Loucy (cell line): ENCODE data around the gene SH3BP4.

ENCODE experiments used
- H2AFZ ChIP-seq: fragments of 200-600 bp; sonication (generic); 2 replicates; pipeline ENCODE4 v1.6.0; 2016; ENCODE audit warnings: antibody characterized with exemption, mild to moderate bottlenecking, low read length, moderate library complexity
- H3F3A ChIP-seq: fragments of 200-600 bp; 2 replicates; pipeline ENCODE4 v1.6.0; 2016; ENCODE audit warnings: antibody characterized with exemption, low read depth, mild to moderate bottlenecking
- H3K27me3 ChIP-seq: fragments of 200-600 bp; sonication (generic); 2 replicates; pipeline ENCODE4 v1.6.1; 2014; ENCODE audit warnings: low read length, mild to moderate bottlenecking; ENCODE audit not compliant: insufficient read depth, poor library complexity, severe bottlenecking
- H3K36me3 ChIP-seq: fragments of 200-600 bp; sonication (generic); 2 replicates; pipeline ENCODE4 v1.6.1; 2016; ENCODE audit warnings: low read length; ENCODE audit not compliant: insufficient read depth
- H3K4me1 ChIP-seq: fragments of 200-600 bp; sonication (generic); 2 replicates; pipeline ENCODE4 v1.5.1; 2014; ENCODE audit warnings: low read length, mild to moderate bottlenecking; ENCODE audit not compliant: insufficient read depth, poor library complexity, severe bottlenecking
- H3K4me2 ChIP-seq: fragments of 200-600 bp; sonication (generic); 2 replicates; pipeline ENCODE4 v1.6.0; 2014; ENCODE audit warnings: antibody characterized with exemption, low read length, low read depth, mild to moderate bottlenecking; ENCODE audit not compliant: poor library complexity, severe bottlenecking
- H3K4me3 ChIP-seq: fragments of 200-600 bp; sonication (generic); 2 replicates; pipeline ENCODE4 v1.5.1; 2014; ENCODE audit warnings: low read length, mild to moderate bottlenecking, mixed read lengths; ENCODE audit not compliant: poor library complexity, severe bottlenecking
- H3K79me2 ChIP-seq: fragments of 200-600 bp; sonication (generic); 2 replicates; pipeline ENCODE4 v1.6.1; 2014; ENCODE audit warnings: low read length; ENCODE audit not compliant: insufficient read depth
- H3K9ac ChIP-seq: fragments of 200-600 bp; sonication (generic); 2 replicates; pipeline ENCODE4 v1.6.0; 2014; ENCODE audit warnings: mild to moderate bottlenecking, low read depth, low read length, moderate library complexity; ENCODE audit not compliant: poor library complexity, severe bottlenecking
- H3K9me2 ChIP-seq: fragments of 200-600 bp; sonication (generic); replicated peaks from 2 replicates; pipeline ENCODE4 v1.6.1; 2016; ENCODE audit warnings: low read depth, low read length, mixed read lengths
- H3K9me3 ChIP-seq: fragments of 200-600 bp; sonication (generic); 2 replicates; pipeline ENCODE4 v1.6.1; 2014; ENCODE audit warnings: mild to moderate bottlenecking, antibody characterized with exemption, low read length, low read depth; ENCODE audit not compliant: insufficient read depth
- H4K20me1 ChIP-seq: fragments of 200-600 bp; sonication (generic); 2 replicates; pipeline ENCODE4 v1.6.0; 2014; ENCODE audit warnings: antibody characterized with exemption, low read length, mild to moderate bottlenecking; ENCODE audit not compliant: insufficient read depth, poor library complexity, severe bottlenecking
- EZH2phosphoT487 ChIP-seq: fragments of 200-600 bp; IDR thresholded peaks from 2 replicates; pipeline ENCODE4 v1.6.1; 2018; ENCODE audit warnings: antibody characterized with exemption, mild to moderate bottlenecking, moderate library complexity, borderline replicate concordance
- TF ChIP-seq, protein P1 (sequence below): fragments of 200-600 bp; sonication (generic); conservative IDR thresholded peaks from 2 replicates; pipeline ENCODE4 v1.5.1; 2014; ENCODE audit warnings: mild to moderate bottlenecking, antibody characterized with exemption, low read length

Gene SH3BP4

DNA sequence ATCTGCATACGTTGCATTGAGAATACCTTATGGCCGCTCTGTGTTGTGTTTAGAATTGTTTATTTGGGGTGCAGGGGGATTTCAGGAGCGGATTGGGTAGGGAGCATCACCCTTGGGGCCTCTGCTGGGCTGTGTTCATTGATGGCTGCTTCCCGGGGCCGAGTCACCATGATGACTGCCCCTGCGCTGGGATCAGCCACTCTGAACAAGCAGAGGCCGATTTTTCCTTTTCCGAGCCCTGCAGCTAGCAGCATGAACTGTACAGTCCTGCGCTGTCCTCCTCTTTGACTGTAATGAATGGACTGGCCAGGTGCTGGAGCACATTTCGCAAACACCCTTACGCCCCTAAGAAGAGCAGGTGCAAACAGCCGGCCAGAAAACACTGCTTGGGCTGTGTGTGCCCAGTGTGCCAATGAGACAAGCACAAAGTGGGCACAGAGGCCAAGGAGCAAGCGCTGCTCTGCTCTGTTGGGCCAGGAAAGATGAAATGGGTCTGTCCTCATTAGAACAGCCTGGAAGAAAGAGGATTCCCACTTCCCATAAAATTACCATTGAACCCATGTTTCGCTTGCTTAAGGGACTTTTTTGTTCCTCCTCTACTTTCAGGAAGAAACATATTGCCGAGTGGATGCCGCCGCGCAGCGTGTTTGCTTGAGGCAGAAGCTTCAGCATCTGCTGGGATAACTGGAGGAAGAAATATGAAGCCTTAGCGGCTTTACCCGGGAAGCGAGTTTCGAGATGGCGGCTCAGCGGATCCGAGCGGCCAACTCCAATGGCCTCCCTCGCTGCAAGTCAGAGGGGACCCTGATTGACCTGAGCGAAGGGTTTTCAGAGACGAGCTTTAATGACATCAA is 82.7 kb downstream of the SH3BP4 start:
- Histone ChIP-seq H3K27me3 (no peaks in the 10 kb centered on the region), H4K20me1 (no peaks in the 10 kb centered on the region), H3K4me3 (no peak overlapping the region), H3F3A (no peaks in the 10 kb centered on the region), H3K4me2 (no peak overlapping the region), H3K9me2 (no peaks in the 10 kb centered on the region), H3K9ac (no peak overlapping the region), H3K79me2 (no peaks in the 10 kb centered on the region), H3K36me3 (no peaks in the 10 kb centered on the region), H3K4me1 (no peaks in the 10 kb centered on the region), H3K9me3 (no peaks in the 10 kb centered on the region), H2AFZ (no peak overlapping the region)
- no peak for TF ChIP-seq EZH2phosphoT487
- TF ChIP-seq, protein P1, sequence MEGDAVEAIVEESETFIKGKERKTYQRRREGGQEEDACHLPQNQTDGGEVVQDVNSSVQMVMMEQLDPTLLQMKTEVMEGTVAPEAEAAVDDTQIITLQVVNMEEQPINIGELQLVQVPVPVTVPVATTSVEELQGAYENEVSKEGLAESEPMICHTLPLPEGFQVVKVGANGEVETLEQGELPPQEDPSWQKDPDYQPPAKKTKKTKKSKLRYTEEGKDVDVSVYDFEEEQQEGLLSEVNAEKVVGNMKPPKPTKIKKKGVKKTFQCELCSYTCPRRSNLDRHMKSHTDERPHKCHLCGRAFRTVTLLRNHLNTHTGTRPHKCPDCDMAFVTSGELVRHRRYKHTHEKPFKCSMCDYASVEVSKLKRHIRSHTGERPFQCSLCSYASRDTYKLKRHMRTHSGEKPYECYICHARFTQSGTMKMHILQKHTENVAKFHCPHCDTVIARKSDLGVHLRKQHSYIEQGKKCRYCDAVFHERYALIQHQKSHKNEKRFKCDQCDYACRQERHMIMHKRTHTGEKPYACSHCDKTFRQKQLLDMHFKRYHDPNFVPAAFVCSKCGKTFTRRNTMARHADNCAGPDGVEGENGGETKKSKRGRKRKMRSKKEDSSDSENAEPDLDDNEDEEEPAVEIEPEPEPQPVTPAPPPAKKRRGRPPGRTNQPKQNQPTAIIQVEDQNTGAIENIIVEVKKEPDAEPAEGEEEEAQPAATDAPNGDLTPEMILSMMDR: no peak

- H3K27me3 ChIP-seq: no peaks in the 10 kb centered on the region
- no peak overlapping the region for H3K4me3 ChIP-seq
- TF ChIP-seq, protein P1: no peak
- no peak for TF ChIP-seq EZH2phosphoT487
- no peaks in the 10 kb centered on the region for H3K79me2 ChIP-seq
- no peaks in the 10 kb centered on the region for H3F3A ChIP-seq
- H3K4me2 ChIP-seq: no peak overlapping the region
- no peaks in the 10 kb centered on the region for H3K36me3 ChIP-seq
- no peaks in the 10 kb centered on the region for H3K9me2 ChIP-seq
- no peak overlapping the region for H3K9ac ChIP-seq
- no peaks in the 10 kb centered on the region for H3K9me3 ChIP-seq
- no peak overlapping the region for H2AFZ ChIP-seq
- no peaks in the 10 kb centered on the region for H3K4me1 ChIP-seq
- no peaks in the 10 kb centered on the region for H4K20me1 ChIP-seq
These were observed 85.9 kb downstream of the SH3BP4 start for GRCh38 chr2:235037604-235038166.

GRCh38 chr2:235041221-235041917 is 89.6 kb downstream of the SH3BP4 start:
- no peaks in the 10 kb centered on the region for H3K79me2 ChIP-seq
- H3K4me2 ChIP-seq: no peak overlapping the region
- H3K27me3 ChIP-seq: no peaks in the 10 kb centered on the region
- no peak overlapping the region for H3K9ac ChIP-seq
- no peaks in the 10 kb centered on the region for H3K4me1 ChIP-seq
- TF ChIP-seq EZH2phosphoT487: no peak
- TF ChIP-seq, protein P1: no peak
- H4K20me1 ChIP-seq: no peaks in the 10 kb centered on the region
- H3K36me3 ChIP-seq: no peaks in the 10 kb centered on the region
- no peak overlapping the region for H3K4me3 ChIP-seq
- H3F3A ChIP-seq: no peaks in the 10 kb centered on the region
- H2AFZ ChIP-seq: no peak overlapping the region
- H3K9me2 ChIP-seq: no peaks in the 10 kb centered on the region
- no peaks in the 10 kb centered on the region for H3K9me3 ChIP-seq
